ENCODE results near the gene ARHGEF26.

GRCh38 chr3:154156530-154156929, 35.3 kb downstream of the ARHGEF26 start:
- TF ChIP-seq GATA2 (IDR thresholded peaks at IDR 0.05; ENCODE audit: low read depth, low read length) (no peak), GATA3 (IDR thresholded peaks at IDR 0.05; ENCODE audit: low read depth, low read length) (no peak)

Measured in SH-SY5Y (cell line).